ENCODE data around the gene KLF11.

GRCh38 chr2:10012963-10013461 lies 30.3 kb upstream of the KLF11 start:
- TF ChIP-seq CTCF (IDR thresholded peaks at IDR 0.05; ENCODE audit: insufficient read depth, low read length): no peak
- TF ChIP-seq POLR2AphosphoS5 (IDR thresholded peaks at IDR 0.05; ENCODE audit: low read depth): no peak
- TF ChIP-seq REST (IDR thresholded peaks at IDR 0.05; ENCODE audit: insufficient replicate concordance, low read depth): no peak
- no peak for TF ChIP-seq GABPA (IDR thresholded peaks at IDR 0.05; ENCODE audit: low read depth)
